ENCODE results near the gene CORO6. TPM values are rescaled to one million over a fixed set of nuclear protein-coding genes. Genes with fewer than 3 reads are reported as not detected.

CORO6 gene
- total and polyA plus RNA-seq, 4 donors = 0.23 to 3.0 (median 0.59) TPM

DNA sequence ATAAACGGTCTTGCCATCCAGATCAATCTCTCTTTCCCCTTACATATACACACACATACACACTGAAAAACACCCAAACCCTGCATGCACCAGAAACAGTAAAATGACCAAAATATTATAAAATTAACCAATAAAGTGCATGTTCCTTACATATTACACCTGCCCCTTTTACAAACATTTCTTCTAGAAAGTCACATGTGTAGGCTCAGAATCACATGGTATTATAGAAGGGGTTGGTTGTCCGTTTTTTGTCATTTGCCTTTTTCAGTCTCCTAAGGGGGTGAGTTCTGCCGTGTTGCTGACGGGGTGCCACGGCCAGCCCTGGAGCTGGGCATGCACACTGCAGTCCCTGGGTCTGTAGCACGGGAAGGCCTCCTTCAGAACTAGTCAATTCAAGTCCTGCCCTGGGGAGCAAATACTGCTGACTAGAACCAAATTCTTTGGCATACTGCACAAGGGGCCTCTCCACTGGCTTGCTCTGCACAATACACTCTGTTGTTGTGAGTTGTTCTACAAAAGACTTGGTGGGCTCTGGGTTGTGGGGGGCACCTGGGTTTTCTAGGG lies 8.0 kb upstream of the CORO6 start:
- Histone ChIP-seq H3K9me3 (ENCODE audit: control insufficient read depth in 4 of 4, low read length in 3 of 4) (no peaks in the 10 kb centered on the region), H3K27ac (ENCODE audit: low read depth in 1 of 2, low read length in 2 of 2) (no peak overlapping the region), H3K9ac (ENCODE audit: low read depth in 1 of 2, low read length in 2 of 2) (no peak overlapping the region), H3K36me3 (ENCODE audit: control insufficient read depth in 4 of 4, insufficient read depth in 3 of 4, low read depth in 1 of 4, low read length in 3 of 4) (peaks cover 8 to 16% (median 14%) of the 10 kb centered on the region in 4 donors), H3K27me3 (ENCODE audit: control insufficient read depth in 4 of 4, insufficient read depth in 4 of 4, low read length in 3 of 4) (no peaks in the 10 kb centered on the region), H3K4me1 (ENCODE audit: control insufficient read depth in 4 of 4, insufficient read depth in 4 of 4, low read length in 3 of 4) (no peaks in the 10 kb centered on the region), H3K4me3 (ENCODE audit: low read depth in 1 of 3, low read length in 3 of 3) (no peak overlapping the region)
- TF ChIP-seq FOXA1 (IDR thresholded peaks at IDR 0.05) (no peak), RAD21 (IDR thresholded peaks at IDR 0.05) (no peak), JUND (IDR thresholded peaks at IDR 0.05) (no peak), NR2F2 (IDR thresholded peaks at IDR 0.05) (no peak), YY1 (IDR thresholded peaks at IDR 0.05) (no peak), HNF4A (conservative IDR thresholded peaks at IDR 0.05) (no peak), EGR1 (IDR thresholded peaks at IDR 0.05; ENCODE audit: low read depth in 2 of 2) (no peak), SP1 (IDR thresholded peaks at IDR 0.05) (no peak)
- TF ChIP-seq, protein P1, sequence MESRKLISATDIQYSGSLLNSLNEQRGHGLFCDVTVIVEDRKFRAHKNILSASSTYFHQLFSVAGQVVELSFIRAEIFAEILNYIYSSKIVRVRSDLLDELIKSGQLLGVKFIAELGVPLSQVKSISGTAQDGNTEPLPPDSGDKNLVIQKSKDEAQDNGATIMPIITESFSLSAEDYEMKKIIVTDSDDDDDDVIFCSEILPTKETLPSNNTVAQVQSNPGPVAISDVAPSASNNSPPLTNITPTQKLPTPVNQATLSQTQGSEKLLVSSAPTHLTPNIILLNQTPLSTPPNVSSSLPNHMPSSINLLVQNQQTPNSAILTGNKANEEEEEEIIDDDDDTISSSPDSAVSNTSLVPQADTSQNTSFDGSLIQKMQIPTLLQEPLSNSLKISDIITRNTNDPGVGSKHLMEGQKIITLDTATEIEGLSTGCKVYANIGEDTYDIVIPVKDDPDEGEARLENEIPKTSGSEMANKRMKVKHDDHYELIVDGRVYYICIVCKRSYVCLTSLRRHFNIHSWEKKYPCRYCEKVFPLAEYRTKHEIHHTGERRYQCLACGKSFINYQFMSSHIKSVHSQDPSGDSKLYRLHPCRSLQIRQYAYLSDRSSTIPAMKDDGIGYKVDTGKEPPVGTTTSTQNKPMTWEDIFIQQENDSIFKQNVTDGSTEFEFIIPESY (IDR thresholded peaks at IDR 0.05) = no peak
- TF ChIP-seq, protein P2, sequence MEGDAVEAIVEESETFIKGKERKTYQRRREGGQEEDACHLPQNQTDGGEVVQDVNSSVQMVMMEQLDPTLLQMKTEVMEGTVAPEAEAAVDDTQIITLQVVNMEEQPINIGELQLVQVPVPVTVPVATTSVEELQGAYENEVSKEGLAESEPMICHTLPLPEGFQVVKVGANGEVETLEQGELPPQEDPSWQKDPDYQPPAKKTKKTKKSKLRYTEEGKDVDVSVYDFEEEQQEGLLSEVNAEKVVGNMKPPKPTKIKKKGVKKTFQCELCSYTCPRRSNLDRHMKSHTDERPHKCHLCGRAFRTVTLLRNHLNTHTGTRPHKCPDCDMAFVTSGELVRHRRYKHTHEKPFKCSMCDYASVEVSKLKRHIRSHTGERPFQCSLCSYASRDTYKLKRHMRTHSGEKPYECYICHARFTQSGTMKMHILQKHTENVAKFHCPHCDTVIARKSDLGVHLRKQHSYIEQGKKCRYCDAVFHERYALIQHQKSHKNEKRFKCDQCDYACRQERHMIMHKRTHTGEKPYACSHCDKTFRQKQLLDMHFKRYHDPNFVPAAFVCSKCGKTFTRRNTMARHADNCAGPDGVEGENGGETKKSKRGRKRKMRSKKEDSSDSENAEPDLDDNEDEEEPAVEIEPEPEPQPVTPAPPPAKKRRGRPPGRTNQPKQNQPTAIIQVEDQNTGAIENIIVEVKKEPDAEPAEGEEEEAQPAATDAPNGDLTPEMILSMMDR (IDR thresholded peaks at IDR 0.05; ENCODE audit: low read depth, low read length, missing input control) = no peak
- TF ChIP-seq, protein P3, sequence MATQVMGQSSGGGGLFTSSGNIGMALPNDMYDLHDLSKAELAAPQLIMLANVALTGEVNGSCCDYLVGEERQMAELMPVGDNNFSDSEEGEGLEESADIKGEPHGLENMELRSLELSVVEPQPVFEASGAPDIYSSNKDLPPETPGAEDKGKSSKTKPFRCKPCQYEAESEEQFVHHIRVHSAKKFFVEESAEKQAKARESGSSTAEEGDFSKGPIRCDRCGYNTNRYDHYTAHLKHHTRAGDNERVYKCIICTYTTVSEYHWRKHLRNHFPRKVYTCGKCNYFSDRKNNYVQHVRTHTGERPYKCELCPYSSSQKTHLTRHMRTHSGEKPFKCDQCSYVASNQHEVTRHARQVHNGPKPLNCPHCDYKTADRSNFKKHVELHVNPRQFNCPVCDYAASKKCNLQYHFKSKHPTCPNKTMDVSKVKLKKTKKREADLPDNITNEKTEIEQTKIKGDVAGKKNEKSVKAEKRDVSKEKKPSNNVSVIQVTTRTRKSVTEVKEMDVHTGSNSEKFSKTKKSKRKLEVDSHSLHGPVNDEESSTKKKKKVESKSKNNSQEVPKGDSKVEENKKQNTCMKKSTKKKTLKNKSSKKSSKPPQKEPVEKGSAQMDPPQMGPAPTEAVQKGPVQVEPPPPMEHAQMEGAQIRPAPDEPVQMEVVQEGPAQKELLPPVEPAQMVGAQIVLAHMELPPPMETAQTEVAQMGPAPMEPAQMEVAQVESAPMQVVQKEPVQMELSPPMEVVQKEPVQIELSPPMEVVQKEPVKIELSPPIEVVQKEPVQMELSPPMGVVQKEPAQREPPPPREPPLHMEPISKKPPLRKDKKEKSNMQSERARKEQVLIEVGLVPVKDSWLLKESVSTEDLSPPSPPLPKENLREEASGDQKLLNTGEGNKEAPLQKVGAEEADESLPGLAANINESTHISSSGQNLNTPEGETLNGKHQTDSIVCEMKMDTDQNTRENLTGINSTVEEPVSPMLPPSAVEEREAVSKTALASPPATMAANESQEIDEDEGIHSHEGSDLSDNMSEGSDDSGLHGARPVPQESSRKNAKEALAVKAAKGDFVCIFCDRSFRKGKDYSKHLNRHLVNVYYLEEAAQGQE (IDR thresholded peaks at IDR 0.05) = no peak
- DNase-seq (ENCODE audit: low spot score) = no peak
- WGBS = 94% methylated on average over 6 of the region's 6 CpGs

DNA sequence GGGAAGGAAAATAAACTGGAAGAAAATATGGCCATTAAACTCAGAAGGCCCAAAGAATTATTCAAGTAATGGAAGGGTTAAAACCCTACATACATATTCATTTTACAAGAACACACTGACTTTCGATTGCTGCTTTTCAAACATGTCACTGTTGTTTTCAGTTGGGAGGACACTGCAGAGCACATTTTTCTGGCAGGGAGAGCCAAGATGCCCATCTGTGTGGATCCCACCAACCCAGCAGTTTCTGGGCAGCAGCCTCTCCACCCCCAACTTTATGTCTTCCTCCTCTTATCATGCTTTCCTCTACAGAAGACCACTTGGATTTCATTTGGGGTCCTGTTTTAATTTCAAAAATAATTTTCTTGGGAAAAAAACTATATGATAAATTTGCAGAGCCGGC lies 7.1 kb upstream of the CORO6 start:
- no peak overlapping the region for H3K9ac ChIP-seq (ENCODE audit: low read depth in 1 of 2, low read length in 2 of 2)
- H3K36me3 ChIP-seq (ENCODE audit: control insufficient read depth in 4 of 4, insufficient read depth in 3 of 4, low read depth in 1 of 4, low read length in 3 of 4) = peaks cover 8 to 16% (median 14%) of the 10 kb centered on the region in 4 donors
- H3K27ac ChIP-seq (ENCODE audit: low read depth in 1 of 2, low read length in 2 of 2) = no peak overlapping the region
- no peaks in the 10 kb centered on the region for H3K27me3 ChIP-seq (ENCODE audit: control insufficient read depth in 4 of 4, insufficient read depth in 4 of 4, low read length in 3 of 4)
- no peaks in the 10 kb centered on the region for H3K4me1 ChIP-seq (ENCODE audit: control insufficient read depth in 4 of 4, insufficient read depth in 4 of 4, low read length in 3 of 4)
- DNase-seq (ENCODE audit: low spot score) = no peak
- H3K4me3 ChIP-seq (ENCODE audit: low read depth in 1 of 3, low read length in 3 of 3) = no peak overlapping the region
- WGBS = 82% methylated on average over 2 of the region's 2 CpGs
- no peaks in the 10 kb centered on the region for H3K9me3 ChIP-seq (ENCODE audit: control insufficient read depth in 4 of 4, low read length in 3 of 4)
- TF ChIP-seq HNF4A (conservative IDR thresholded peaks at IDR 0.05) (no peak), TAF1 (conservative IDR thresholded peaks at IDR 0.05) (no peak), FOXA2 (IDR thresholded peaks at IDR 0.05) (no peak), RAD21 (IDR thresholded peaks at IDR 0.05) (no peak), FOXA1 (IDR thresholded peaks at IDR 0.05) (no peak), RXRA (IDR thresholded peaks at IDR 0.05) (no peak), EGR1 (IDR thresholded peaks at IDR 0.05; ENCODE audit: low read depth in 2 of 2) (no peak), GABPA (IDR thresholded peaks at IDR 0.05 in 1 of 2, conservative IDR thresholded peaks at IDR 0.05 in 1 of 2) (no peak), SP1 (IDR thresholded peaks at IDR 0.05) (no peak), HNF4G (IDR thresholded peaks at IDR 0.05) (no peak)
- TF ChIP-seq, protein P2 (IDR thresholded peaks at IDR 0.05; ENCODE audit: low read depth, low read length, missing input control) = no peak
- TF ChIP-seq, protein P1 (IDR thresholded peaks at IDR 0.05) = no peak
- TF ChIP-seq, protein P4, sequence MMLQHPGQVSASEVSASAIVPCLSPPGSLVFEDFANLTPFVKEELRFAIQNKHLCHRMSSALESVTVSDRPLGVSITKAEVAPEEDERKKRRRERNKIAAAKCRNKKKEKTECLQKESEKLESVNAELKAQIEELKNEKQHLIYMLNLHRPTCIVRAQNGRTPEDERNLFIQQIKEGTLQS (IDR thresholded peaks at IDR 0.05) = no peak
